HG03520 (cell line): ENCODE measurements around the gene TMEM267.
"Not testable (repeated sequence)": the region's sequence is repeated elsewhere in the genome, so short reads cannot be mapped to it uniquely, and the experiment has no call there.

ENCODE experiments used
- ATAC-seq: cut with Tn5 transposase; IDR thresholded peaks from one replicate; pipeline ENCODE4 v1.9.1; 2021; ENCODE audit warnings: mild to moderate bottlenecking, moderate library complexity; ENCODE audit not compliant: unreplicated experiment

The TMEM267 gene

DNA sequence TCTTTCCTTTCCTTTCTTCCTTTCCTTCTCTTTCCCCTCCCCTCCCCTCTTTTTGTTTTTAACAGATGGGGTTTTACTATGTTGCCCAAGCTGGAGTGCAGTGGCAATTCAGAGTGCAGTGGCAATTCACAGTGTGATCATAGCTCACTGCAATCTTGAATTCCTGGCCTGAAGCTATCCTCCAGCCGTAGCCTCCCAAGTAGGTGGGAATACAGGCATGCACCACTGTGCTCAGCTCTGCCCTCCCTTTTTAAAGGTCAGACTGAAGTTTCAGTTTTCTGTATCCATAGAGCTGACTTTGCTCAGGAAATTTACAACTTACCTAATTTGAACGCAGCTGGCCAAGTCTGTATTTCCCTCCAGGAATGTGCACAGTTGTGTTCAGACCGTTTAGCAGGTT lies 72.2 kb downstream of the TMEM267 start:
- ATAC-seq = no peak

DNA sequence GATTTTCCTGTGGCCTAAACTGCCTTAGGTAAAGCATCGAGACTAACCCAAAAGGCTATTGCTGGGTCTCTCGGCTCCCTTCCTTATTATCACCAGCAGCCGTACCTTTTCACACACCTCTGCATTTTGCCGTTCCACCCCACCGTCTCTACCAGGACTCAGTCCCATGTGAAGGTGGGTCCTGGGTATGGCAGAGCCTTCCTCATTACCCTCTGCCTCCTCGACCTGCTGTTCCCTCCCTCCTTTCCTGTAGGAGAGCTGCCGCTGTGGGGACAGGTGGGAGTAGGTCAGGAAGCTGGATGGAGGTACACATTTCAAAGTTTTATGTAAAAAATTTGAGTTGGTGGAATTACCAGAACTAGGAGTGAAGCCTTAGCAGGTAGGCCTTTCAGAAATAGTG lies 73.3 kb downstream of the TMEM267 start:
- ATAC-seq = no peak

DNA sequence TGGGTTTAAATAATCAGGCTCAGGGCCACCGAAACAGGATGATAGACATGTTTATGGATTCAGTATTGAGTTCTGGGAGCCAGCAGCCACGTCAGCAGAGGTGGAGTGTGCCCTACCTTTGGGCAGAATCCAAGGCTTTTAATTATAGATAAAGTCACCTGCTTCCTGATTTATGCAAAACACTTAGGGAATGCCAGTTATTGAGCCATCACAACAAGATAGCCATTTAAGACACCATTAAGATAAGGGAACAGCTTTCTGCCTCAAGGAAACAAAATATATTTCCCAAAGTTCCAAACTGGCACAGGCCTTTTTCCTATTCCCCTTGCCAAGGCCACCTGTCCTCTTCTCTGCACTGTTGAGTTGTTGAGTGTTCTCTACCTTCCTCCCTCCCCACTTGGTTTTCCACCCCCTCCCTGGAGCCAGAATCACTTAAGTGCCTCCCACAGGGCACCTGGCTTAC lies 73.8 kb downstream of the TMEM267 start:
- no peak for ATAC-seq

DNA sequence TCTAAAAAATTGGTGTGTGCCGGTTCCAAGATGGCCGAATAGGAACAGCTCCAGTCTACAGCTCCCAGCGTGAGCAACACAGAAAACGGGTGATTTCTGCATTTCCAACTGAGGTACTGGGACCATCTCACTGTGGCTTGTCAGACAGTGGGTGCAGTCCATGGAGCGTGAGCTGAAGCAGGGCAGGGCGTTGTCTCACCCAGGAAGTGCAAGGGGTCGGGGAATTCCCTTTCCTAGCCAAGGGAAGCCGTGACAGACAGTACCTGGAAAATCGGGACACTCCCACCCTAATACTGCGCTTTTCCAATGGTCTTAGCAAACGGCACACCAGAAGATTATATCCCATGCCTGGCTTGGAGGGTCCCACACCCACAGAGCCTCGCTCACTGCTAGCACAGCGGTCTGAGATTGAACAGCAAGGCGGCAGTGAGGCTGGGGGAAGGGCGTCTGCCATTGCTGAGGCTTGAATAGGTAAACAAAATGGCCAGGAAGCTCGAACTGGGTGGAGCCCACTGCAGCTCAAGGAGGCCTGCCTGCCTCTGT lies 81.1 kb downstream of the TMEM267 start:
- not testable (repeated sequence) for ATAC-seq

DNA sequence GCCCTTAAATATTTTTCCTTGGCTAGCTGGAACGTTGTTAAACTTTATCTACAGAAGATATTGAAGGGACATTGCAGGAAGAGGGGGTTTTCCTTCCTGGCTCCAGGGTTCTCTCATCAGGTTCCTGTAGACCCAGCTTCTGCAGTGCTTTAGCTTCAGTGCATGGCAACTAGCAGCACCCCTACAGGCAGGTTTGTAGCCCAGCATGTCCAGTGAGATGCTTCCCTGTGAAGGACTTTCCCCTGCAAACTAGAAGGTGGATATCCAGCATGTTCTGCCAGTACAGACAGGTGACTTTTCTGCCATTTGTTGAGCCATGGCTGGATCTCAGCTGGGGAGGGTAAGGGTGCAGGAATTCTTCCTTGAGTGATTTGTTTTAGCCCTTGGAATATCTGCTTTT lies 81.8 kb downstream of the TMEM267 start:
- no peak for ATAC-seq

DNA sequence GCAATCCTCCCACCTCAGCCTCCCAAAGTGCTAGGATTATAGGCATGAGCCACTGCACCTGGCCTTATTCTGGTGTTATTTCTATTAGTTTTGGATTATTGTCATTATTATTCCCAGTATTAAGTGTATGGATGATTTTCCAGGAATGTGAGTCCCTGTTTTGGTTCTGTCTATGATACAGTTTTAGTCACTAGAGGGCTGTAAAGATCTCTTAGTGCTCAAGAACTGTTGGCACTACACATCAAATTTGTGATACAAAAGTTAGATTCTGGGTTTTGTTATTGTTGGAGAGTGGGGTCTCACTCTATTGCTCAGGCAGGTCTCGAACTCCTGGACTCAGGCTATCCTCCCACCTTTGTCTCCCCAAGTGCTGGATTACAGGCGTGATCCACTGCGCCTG lies 83.6 kb downstream of the TMEM267 start:
- ATAC-seq = no peak

DNA sequence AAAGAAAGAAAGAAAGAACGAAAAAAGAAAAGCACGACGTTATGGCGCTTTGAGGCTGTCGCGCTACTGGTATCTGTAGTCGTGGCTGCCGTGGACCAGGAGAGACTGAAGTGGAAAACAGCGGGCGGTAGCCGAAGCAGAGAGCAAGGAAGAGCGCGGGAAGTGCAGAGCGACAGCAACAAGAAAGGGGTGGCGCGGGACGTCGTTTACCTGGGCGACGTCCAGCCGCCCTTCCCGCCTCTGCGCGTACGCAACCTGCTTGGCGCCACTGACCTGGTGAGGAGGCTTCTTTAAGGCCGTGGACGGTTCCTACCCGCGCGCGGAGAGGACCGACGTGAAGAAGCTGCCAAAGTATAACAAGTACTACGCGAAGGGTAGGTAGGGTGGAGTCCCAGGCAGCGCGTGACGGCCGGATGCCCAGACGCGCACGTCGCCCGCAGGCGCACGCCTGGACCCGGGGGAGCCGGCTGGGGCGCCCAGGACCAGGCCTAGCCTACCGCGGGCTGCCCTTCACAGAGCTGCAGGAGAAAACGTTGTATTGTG lies 86.8 kb downstream of the TMEM267 start:
- ATAC-seq = peak; percentile 92
